Uterus (tissue), 2 donors: ENCODE results near the gene PRKAB1.

Source experiments
- CTCF ChIP-seq, 4 experiments: fragments of 200-600 bp in 2 of 4; fragments of 450-650 bp in 2 of 4; sonication (generic) in 2 of 4; IDR thresholded peaks; one replicate each; pipeline ENCODE4 v1.5.1; 2016 to 2019; ENCODE audit warnings: antibody characterized with exemption in 4 of 4, mild to moderate bottlenecking in 2 of 4, moderate library complexity in 1 of 4
- POLR2A ChIP-seq, 2 donors: fragments of 450-650 bp; IDR thresholded peaks; one replicate each; pipeline ENCODE4 v1.6.1; 2016; ENCODE audit warnings: antibody characterized with exemption in 2 of 2, mild to moderate bottlenecking in 1 of 2, moderate library complexity in 1 of 2

- TF ChIP-seq POLR2A (IDR thresholded peaks at IDR 0.05) (no peak), CTCF (IDR thresholded peaks at IDR 0.05) (no peak)
These were observed 42.5 kb downstream of the PRKAB1 start for GRCh38 chr12:119710374-119710964.
